ENCODE results near the gene WRAP73. TPM values are rescaled to one million over a fixed set of nuclear protein-coding genes. Genes with fewer than 3 reads are reported as not detected.

The WRAP73 gene
- polyA plus RNA-seq, 2 donors, result 13.6 to 16.4 TPM

GRCh38 chr1:3683197-3683596 is 33.3 kb upstream of the WRAP73 start:
- Histone ChIP-seq H3K36me3 (ENCODE audit: control insufficient read depth in 2 of 2, insufficient read depth in 2 of 2, low read length in 1 of 2) (no peaks in the 10 kb centered on the region), H3K9me3 (ENCODE audit: control insufficient read depth in 2 of 2, insufficient read depth in 1 of 2, low read depth in 1 of 2, low read length in 1 of 2) (no peaks in the 10 kb centered on the region), H3K27me3 (ENCODE audit: control insufficient read depth in 1 of 2, insufficient read depth in 2 of 2, low read length in 2 of 2) (no peaks in the 10 kb centered on the region), H3K4me3 (ENCODE audit: low read depth in 1 of 2, low read length in 2 of 2) (no peak overlapping the region), H3K27ac (ENCODE audit: low read depth in 2 of 2, low read length in 1 of 2) (no peak overlapping the region), H3K4me1 (ENCODE audit: control insufficient read depth in 2 of 2, insufficient read depth in 2 of 2, low read length in 1 of 2) (peaks cover 2 to 17% of the 10 kb centered on the region in 2 donors)
- WGBS, 2 donors, result 92 to 98% methylated on average over 1 of the region's 1 CpG

DNA sequence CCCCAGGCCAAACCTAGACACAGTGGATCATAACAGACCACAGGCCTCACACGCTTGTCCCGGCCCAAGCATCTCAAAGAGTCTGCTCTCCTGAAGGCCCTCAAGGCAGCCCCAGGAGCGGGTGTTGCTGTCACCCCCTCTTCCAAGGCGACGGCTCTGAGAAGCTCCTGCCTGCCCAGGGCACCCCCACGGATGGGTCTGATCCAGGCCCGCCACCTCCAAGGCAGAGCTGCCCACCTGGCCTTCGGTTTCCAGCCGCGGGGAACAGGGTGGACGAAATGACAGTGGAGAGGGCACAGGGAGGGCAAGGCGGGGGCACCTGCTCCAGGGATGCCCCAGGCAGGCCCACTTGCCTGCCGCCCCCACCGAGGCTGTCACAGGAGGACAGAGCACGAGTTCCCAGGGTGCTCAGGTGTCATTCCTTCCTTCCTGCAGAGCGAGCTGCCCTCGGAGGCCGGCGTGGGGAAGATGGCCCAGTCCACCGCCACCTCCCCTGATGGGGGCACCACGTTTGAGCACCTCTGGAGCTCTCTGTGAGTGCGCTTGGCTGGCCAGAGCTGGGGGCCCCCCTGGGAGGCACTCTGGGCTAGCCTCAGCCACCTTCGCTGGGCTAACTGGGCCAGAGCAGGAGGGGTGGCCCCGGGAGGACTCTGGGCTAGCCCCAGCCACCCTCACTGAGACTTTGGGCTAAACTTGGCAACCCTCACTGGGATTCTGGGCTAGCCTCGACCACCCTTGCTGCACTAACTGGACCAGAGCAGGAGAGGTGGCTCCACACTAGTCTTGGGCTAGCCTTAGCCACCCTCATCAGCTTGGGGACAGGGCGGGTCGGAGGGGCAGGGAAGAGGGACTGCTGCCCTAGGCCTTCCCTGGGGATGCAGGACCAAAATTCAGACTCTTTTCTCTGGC is 32.2 kb upstream of the WRAP73 start:
- no peaks in the 10 kb centered on the region for H3K27me3 ChIP-seq (ENCODE audit: control insufficient read depth in 1 of 2, insufficient read depth in 2 of 2, low read length in 2 of 2)
- no peaks in the 10 kb centered on the region for H3K9me3 ChIP-seq (ENCODE audit: control insufficient read depth in 2 of 2, insufficient read depth in 1 of 2, low read depth in 1 of 2, low read length in 1 of 2)
- H3K27ac ChIP-seq (ENCODE audit: low read depth in 2 of 2, low read length in 1 of 2), result no peak overlapping the region
- no peaks in the 10 kb centered on the region for H3K36me3 ChIP-seq (ENCODE audit: control insufficient read depth in 2 of 2, insufficient read depth in 2 of 2, low read length in 1 of 2)
- peaks cover 2 to 16% of the 10 kb centered on the region in 2 donors for H3K4me1 ChIP-seq (ENCODE audit: control insufficient read depth in 2 of 2, insufficient read depth in 2 of 2, low read length in 1 of 2)
- WGBS, 2 donors, result 90 to 91% methylated on average over 27 of the region's 27 CpGs
- no peak overlapping the region for H3K4me3 ChIP-seq (ENCODE audit: low read depth in 1 of 2, low read length in 2 of 2)

- Histone ChIP-seq H3K27me3 (ENCODE audit: control insufficient read depth in 1 of 2, insufficient read depth in 2 of 2, low read length in 2 of 2) (no peaks in the 10 kb centered on the region), H3K4me1 (ENCODE audit: control insufficient read depth in 2 of 2, insufficient read depth in 2 of 2, low read length in 1 of 2) (peaks cover 2 to 16% of the 10 kb centered on the region in 2 donors), H3K4me3 (ENCODE audit: low read depth in 1 of 2, low read length in 2 of 2) (no peak overlapping the region), H3K36me3 (ENCODE audit: control insufficient read depth in 2 of 2, insufficient read depth in 2 of 2, low read length in 1 of 2) (no peaks in the 10 kb centered on the region), H3K27ac (ENCODE audit: low read depth in 2 of 2, low read length in 1 of 2) (no peak overlapping the region), H3K9me3 (ENCODE audit: control insufficient read depth in 2 of 2, insufficient read depth in 1 of 2, low read depth in 1 of 2, low read length in 1 of 2) (no peaks in the 10 kb centered on the region)
- WGBS, 2 donors, result 84 to 87% methylated on average over 17 to 19 of the region's 19 CpGs
These were observed 31.5 kb upstream of the WRAP73 start for GRCh38 chr1:3681231-3681897.

GRCh38 chr1:3680488-3681230 is 30.8 kb upstream of the WRAP73 start:
- Histone ChIP-seq H3K27me3 (ENCODE audit: control insufficient read depth in 1 of 2, insufficient read depth in 2 of 2, low read length in 2 of 2) (no peaks in the 10 kb centered on the region), H3K4me3 (ENCODE audit: low read depth in 1 of 2, low read length in 2 of 2) (no peak overlapping the region), H3K9me3 (ENCODE audit: control insufficient read depth in 2 of 2, insufficient read depth in 1 of 2, low read depth in 1 of 2, low read length in 1 of 2) (no peaks in the 10 kb centered on the region), H3K36me3 (ENCODE audit: control insufficient read depth in 2 of 2, insufficient read depth in 2 of 2, low read length in 1 of 2) (no peaks in the 10 kb centered on the region), H3K4me1 (ENCODE audit: control insufficient read depth in 2 of 2, insufficient read depth in 2 of 2, low read length in 1 of 2) (peaks cover 2 to 16% of the 10 kb centered on the region in 2 donors), H3K27ac (ENCODE audit: low read depth in 2 of 2, low read length in 1 of 2) (no peak overlapping the region)
- 54 to 66% methylated on average over 20 of the region's 20 CpGs for WGBS, 2 donors

GRCh38 chr1:3679799-3680453 is 30.0 kb upstream of the WRAP73 start:
- H3K4me3 ChIP-seq (ENCODE audit: low read depth in 1 of 2, low read length in 2 of 2), result no peak overlapping the region
- H3K4me1 ChIP-seq (ENCODE audit: control insufficient read depth in 2 of 2, insufficient read depth in 2 of 2, low read length in 1 of 2), result peaks cover 2 to 16% of the 10 kb centered on the region in 2 donors
- WGBS, 2 donors, result 95 to 96% methylated on average over 9 of the region's 9 CpGs
- H3K27ac ChIP-seq (ENCODE audit: low read depth in 2 of 2, low read length in 1 of 2), result no peak overlapping the region
- H3K9me3 ChIP-seq (ENCODE audit: control insufficient read depth in 2 of 2, insufficient read depth in 1 of 2, low read depth in 1 of 2, low read length in 1 of 2), result no peaks in the 10 kb centered on the region
- H3K27me3 ChIP-seq (ENCODE audit: control insufficient read depth in 1 of 2, insufficient read depth in 2 of 2, low read length in 2 of 2), result no peaks in the 10 kb centered on the region
- H3K36me3 ChIP-seq (ENCODE audit: control insufficient read depth in 2 of 2, insufficient read depth in 2 of 2, low read length in 1 of 2), result no peaks in the 10 kb centered on the region

- no peaks in the 10 kb centered on the region for H3K27me3 ChIP-seq (ENCODE audit: control insufficient read depth in 1 of 2, insufficient read depth in 2 of 2, low read length in 2 of 2)
- WGBS, 2 donors, result 66 to 78% methylated on average over 18 of the region's 18 CpGs
- no peak overlapping the region for H3K27ac ChIP-seq (ENCODE audit: low read depth in 2 of 2, low read length in 1 of 2)
- H3K36me3 ChIP-seq (ENCODE audit: control insufficient read depth in 2 of 2, insufficient read depth in 2 of 2, low read length in 1 of 2), result no peaks in the 10 kb centered on the region
- H3K4me1 ChIP-seq (ENCODE audit: control insufficient read depth in 2 of 2, insufficient read depth in 2 of 2, low read length in 1 of 2), result peaks cover 2 to 17% of the 10 kb centered on the region in 2 donors
- H3K9me3 ChIP-seq (ENCODE audit: control insufficient read depth in 2 of 2, insufficient read depth in 1 of 2, low read depth in 1 of 2, low read length in 1 of 2), result no peaks in the 10 kb centered on the region
- no peak overlapping the region for H3K4me3 ChIP-seq (ENCODE audit: low read depth in 1 of 2, low read length in 2 of 2)
These were observed 29.2 kb upstream of the WRAP73 start for GRCh38 chr1:3679098-3679555.

- WGBS, 2 donors, result 76% methylated on average over 21 of the region's 21 CpGs
- H3K36me3 ChIP-seq (ENCODE audit: control insufficient read depth in 2 of 2, insufficient read depth in 2 of 2, low read length in 1 of 2), result no peaks in the 10 kb centered on the region
- no peak overlapping the region for H3K4me3 ChIP-seq (ENCODE audit: low read depth in 1 of 2, low read length in 2 of 2)
- no peaks in the 10 kb centered on the region for H3K27me3 ChIP-seq (ENCODE audit: control insufficient read depth in 1 of 2, insufficient read depth in 2 of 2, low read length in 2 of 2)
- H3K9me3 ChIP-seq (ENCODE audit: control insufficient read depth in 2 of 2, insufficient read depth in 1 of 2, low read depth in 1 of 2, low read length in 1 of 2), result no peaks in the 10 kb centered on the region
- H3K27ac ChIP-seq (ENCODE audit: low read depth in 2 of 2, low read length in 1 of 2), result no peak overlapping the region
- H3K4me1 ChIP-seq (ENCODE audit: control insufficient read depth in 2 of 2, insufficient read depth in 2 of 2, low read length in 1 of 2), result peaks cover 2 to 18% of the 10 kb centered on the region in 2 donors
These were observed 28.6 kb upstream of the WRAP73 start for GRCh38 chr1:3678361-3679097.

DNA sequence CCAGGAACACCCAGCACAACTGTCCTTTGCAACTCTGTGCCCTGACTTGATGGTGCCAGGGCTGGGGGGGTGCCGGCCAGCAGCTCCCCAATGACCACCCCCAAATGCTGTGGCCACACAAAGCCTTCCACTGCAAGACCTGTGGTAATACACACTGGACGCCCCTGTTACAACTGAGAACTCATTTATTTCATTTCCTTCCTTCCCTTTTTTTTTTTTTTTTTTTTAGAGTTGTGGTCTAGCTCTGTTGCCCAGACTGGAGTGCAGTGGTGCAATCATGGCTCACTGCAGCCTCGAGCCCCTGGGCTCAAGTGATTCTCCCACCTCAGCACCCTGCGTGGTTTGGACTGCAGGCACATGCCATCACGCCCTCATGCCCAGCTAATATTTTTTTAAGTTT is 27.6 kb upstream of the WRAP73 start:
- Histone ChIP-seq H3K4me3 (ENCODE audit: low read depth in 1 of 2, low read length in 2 of 2) (no peak overlapping the region), H3K27me3 (ENCODE audit: control insufficient read depth in 1 of 2, insufficient read depth in 2 of 2, low read length in 2 of 2) (no peaks in the 10 kb centered on the region), H3K36me3 (ENCODE audit: control insufficient read depth in 2 of 2, insufficient read depth in 2 of 2, low read length in 1 of 2) (no peaks in the 10 kb centered on the region), H3K27ac (ENCODE audit: low read depth in 2 of 2, low read length in 1 of 2) (no peak overlapping the region), H3K9me3 (ENCODE audit: control insufficient read depth in 2 of 2, insufficient read depth in 1 of 2, low read depth in 1 of 2, low read length in 1 of 2) (no peaks in the 10 kb centered on the region), H3K4me1 (ENCODE audit: control insufficient read depth in 2 of 2, insufficient read depth in 2 of 2, low read length in 1 of 2) (peaks cover 2 to 18% of the 10 kb centered on the region in 2 donors)
- WGBS, 2 donors, result 57 to 75% methylated on average over 5 of the region's 5 CpGs
